Stimulated activated CD4-positive, alpha-beta T cell treated with anti-CD3 and anti-CD28 coated beads, Interleukin-4, amount 100 ng/mL, for 24 hours (primary cell): Measurements from ENCODE around the gene MSTN.

Experiments used
- DNase-seq: peaks from one replicate; pipeline ENCODE4 v3.0.0-alpha.2; 2020

MSTN gene

GRCh38 chr2:190062601-190063000, at the start of gene MSTN:
MSTN (minus strand) TSS chr2:190062729; CDS start chr2:190062596, 133 bp downstream.
- DNase-seq = no peak

GRCh38 chr2:190111166-190111565, 48.6 kb upstream of the MSTN start:
- no peak for DNase-seq

- no peak for DNase-seq
Observed at GRCh38 chr2:190110699-190111098, 48.2 kb upstream of the MSTN start.

GRCh38 chr2:190110131-190110530, 47.6 kb upstream of the MSTN start:
- no peak for DNase-seq

GRCh38 chr2:190107409-190107808, 44.9 kb upstream of the MSTN start:
- DNase-seq = no peak

GRCh38 chr2:190106783-190107182, 44.3 kb upstream of the MSTN start:
- no peak for DNase-seq

GRCh38 chr2:190105554-190105953, 43.0 kb upstream of the MSTN start:
- DNase-seq = no peak

GRCh38 chr2:190103144-190103543, 40.6 kb upstream of the MSTN start:
- no peak for DNase-seq

- no peak for DNase-seq
Observed at GRCh38 chr2:190099890-190100697, 37.6 kb upstream of the MSTN start.

- DNase-seq = no peak
Observed at GRCh38 chr2:190098851-190099250, 36.3 kb upstream of the MSTN start.

GRCh38 chr2:190097115-190097514, 34.6 kb upstream of the MSTN start:
- DNase-seq = no peak

GRCh38 chr2:190094316-190094871, 31.9 kb upstream of the MSTN start:
- no peak for DNase-seq

GRCh38 chr2:190093793-190094192, 31.3 kb upstream of the MSTN start:
- DNase-seq = no peak

- DNase-seq = no peak
Observed at GRCh38 chr2:190090148-190090547, 27.6 kb upstream of the MSTN start.

- peak; percentile 43 for DNase-seq
Observed at GRCh38 chr2:190088917-190089316, 26.4 kb upstream of the MSTN start.

GRCh38 chr2:190084704-190085103, 22.2 kb upstream of the MSTN start:
- no peak for DNase-seq

GRCh38 chr2:190082118-190082517, 19.6 kb upstream of the MSTN start:
- DNase-seq = no peak

GRCh38 chr2:190080527-190081049, 18.1 kb upstream of the MSTN start:
- DNase-seq = no peak

- no peak for DNase-seq
Observed at GRCh38 chr2:190079160-190079559, 16.6 kb upstream of the MSTN start.

GRCh38 chr2:190075623-190076022, 13.1 kb upstream of the MSTN start:
- no peak for DNase-seq

- peak; percentile 32 for DNase-seq
Observed at GRCh38 chr2:190069936-190070696, 7.6 kb upstream of the MSTN start.

- no peak for DNase-seq
Observed at GRCh38 chr2:190068764-190069163, 6.2 kb upstream of the MSTN start.

GRCh38 chr2:190065839-190066238, 3.3 kb upstream of the MSTN start:
- no peak for DNase-seq

GRCh38 chr2:190063624-190064023, 1.1 kb upstream of the MSTN start:
- no peak for DNase-seq
